ENCODE data around the gene SSBP3. TPM values are rescaled to one million over a fixed set of nuclear protein-coding genes. Genes with fewer than 3 reads are reported as not detected.
A peak's percentile ranks its signal among the peaks of the same experiment; 100 is the strongest.

Gene SSBP3
- total and polyA plus RNA-seq, 9 of the 15 experiments (the other 6 are each of a cell fraction or from before 2014, with no cell fraction given): 8.7 to 108 (median 33.8) TPM

DNA sequence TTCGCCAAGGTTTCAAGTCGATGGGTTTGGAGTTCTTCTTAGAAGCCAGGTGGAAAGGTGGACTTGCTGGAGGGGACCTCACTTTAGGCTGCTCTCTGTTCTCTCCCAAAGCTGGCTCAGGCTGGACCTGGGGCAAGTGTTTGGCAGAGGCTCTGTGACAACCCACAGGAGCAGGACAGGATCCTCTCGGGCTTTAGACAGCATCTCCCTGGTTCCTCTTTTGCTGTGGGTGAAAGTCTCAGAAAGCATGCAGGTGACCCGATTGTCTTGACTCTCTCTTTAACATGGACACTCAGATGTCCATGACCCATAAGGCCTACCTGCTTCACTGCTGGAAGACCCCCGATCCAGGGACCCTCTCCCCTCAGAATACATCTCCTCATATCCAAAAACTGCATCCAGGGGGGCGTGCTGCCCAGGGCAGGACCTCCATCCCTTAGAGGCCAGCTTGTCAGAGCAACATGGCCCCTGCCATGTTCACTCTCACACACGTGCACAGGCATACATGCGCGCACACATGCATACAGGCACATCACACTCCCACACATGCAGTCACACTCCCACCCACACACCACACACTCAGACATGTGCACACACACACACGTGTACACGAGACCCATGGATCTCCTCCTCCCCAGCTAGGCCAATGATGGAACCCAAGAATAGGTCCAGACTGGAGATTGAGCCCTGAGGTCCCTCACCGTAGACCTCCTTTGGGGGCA, 184.9 kb downstream of the SSBP3 start:
- Histone ChIP-seq H4K20me1 (replicated peaks; ENCODE audit: control insufficient read depth, insufficient read depth, low read length) (peaks cover 12% of the 10 kb centered on the region; the same call in 1 of the 2 replicates), H3K9me3 (replicated peaks; ENCODE audit: control insufficient read depth, insufficient read depth, low read depth, low read length) (no peaks in the 10 kb centered on the region), H3K27ac (ENCODE audit: extremely low read depth, low read depth, low read length) (no peak overlapping the region), H3K27me3 (ENCODE audit: control insufficient read depth in 2 of 2, insufficient read depth in 2 of 2, low read length in 2 of 2) (no peaks in the 10 kb centered on the region), H2AFZ (ENCODE audit: low read depth, low read length) (no peak overlapping the region), H3K79me2 (ENCODE audit: control insufficient read depth, insufficient read depth, low read length) (no peaks in the 10 kb centered on the region), H3K9me1 (ENCODE audit: control insufficient read depth, insufficient read depth, low read length) (peaks cover 5% of the 10 kb centered on the region), H3K9ac (ENCODE audit: insufficient read depth in 1 of 2, low read depth in 2 of 2, low read length in 2 of 2) (no peak overlapping the region), H3K4me1 (replicated peaks in 1 of 2; ENCODE audit: control insufficient read depth in 2 of 2, insufficient read depth in 2 of 2, low read length in 2 of 2) (peaks cover 0 to 28% of the 10 kb centered on the region in 2 experiments; a peak in 2 of 5 replicates), H3K4me2 (ENCODE audit: insufficient read depth, low read length) (no peak overlapping the region), H3K4me3 (no peak overlapping the region), H3K36me3 (ENCODE audit: control insufficient read depth, insufficient read depth, low read length) (peaks cover 72% of the 10 kb centered on the region)
- BruUV-seq (replicated peaks): no TSS peak
- FAIRE-seq: no peak
- no peak for DNase-seq (ENCODE audit: extremely low read depth in 1 of 4, low spot score in 3 of 4)
- no peak; the same call in 2 of the 3 replicates for ATAC-seq
- in situ Hi-C loops (cut with MboI) (no loop called here), intact Hi-C loops (cut with micrococcal nuclease) (no loop called here)
- ChIA-PET CTCF (ENCODE audit: low intra/inter-chr PET ratio) (interaction anchor here (0.6 kb wide), 1 partner anchor 23 kb away, joined by 5 read pairs; no protein-coding TSS in a partner anchor), POLR2A (interaction anchor here (0.6 to 15.5 kb wide), 8 partner anchors 8 to 360 kb away, joined by 3 to 148 read pairs (median 4); partner anchors contain the start of genes CYB5RL and MRPL37)
- WGBS (ENCODE audit: insufficient coverage, low coverage, missing lambda C conversion rate): 82% methylated on average over 11 of the region's 12 CpGs
- no peak for TF ChIP-seq EZH2 (IDR thresholded peaks at IDR 0.05; ENCODE audit: borderline replicate concordance, low read depth, low read length)
- TF ChIP-seq, protein P1, sequence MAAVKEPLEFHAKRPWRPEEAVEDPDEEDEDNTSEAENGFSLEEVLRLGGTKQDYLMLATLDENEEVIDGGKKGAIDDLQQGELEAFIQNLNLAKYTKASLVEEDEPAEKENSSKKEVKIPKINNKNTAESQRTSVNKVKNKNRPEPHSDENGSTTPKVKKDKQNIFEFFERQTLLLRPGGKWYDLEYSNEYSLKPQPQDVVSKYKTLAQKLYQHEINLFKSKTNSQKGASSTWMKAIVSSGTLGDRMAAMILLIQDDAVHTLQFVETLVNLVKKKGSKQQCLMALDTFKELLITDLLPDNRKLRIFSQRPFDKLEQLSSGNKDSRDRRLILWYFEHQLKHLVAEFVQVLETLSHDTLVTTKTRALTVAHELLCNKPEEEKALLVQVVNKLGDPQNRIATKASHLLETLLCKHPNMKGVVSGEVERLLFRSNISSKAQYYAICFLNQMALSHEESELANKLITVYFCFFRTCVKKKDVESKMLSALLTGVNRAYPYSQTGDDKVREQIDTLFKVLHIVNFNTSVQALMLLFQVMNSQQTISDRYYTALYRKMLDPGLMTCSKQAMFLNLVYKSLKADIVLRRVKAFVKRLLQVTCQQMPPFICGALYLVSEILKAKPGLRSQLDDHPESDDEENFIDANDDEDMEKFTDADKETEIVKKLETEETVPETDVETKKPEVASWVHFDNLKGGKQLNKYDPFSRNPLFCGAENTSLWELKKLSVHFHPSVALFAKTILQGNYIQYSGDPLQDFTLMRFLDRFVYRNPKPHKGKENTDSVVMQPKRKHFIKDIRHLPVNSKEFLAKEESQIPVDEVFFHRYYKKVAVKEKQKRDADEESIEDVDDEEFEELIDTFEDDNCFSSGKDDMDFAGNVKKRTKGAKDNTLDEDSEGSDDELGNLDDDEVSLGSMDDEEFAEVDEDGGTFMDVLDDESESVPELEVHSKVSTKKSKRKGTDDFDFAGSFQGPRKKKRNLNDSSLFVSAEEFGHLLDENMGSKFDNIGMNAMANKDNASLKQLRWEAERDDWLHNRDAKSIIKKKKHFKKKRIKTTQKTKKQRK (IDR thresholded peaks at IDR 0.05; ENCODE audit: borderline replicate concordance, low read depth, low read length): no peak
- no peak for TF ChIP-seq NCOA4 (IDR thresholded peaks at IDR 0.05; ENCODE audit: partially characterized antibody)
- TF ChIP-seq HNRNPLL (IDR thresholded peaks at IDR 0.05; ENCODE audit: low read depth, low read length, poor library complexity, severe bottlenecking): peak; percentile 43
- TF ChIP-seq ZNF253 (CRISPR knock-in tag; conservative IDR thresholded peaks at IDR 0.05): no peak
- no peak for TF ChIP-seq MTA1 (IDR thresholded peaks at IDR 0.05; ENCODE audit: borderline replicate concordance)
- no peak for TF ChIP-seq ZBED1 (IDR thresholded peaks at IDR 0.05)
- no peak for TF ChIP-seq ZNF785 (CRISPR knock-in tag; IDR thresholded peaks at IDR 0.05)
- TF ChIP-seq, protein P2, sequence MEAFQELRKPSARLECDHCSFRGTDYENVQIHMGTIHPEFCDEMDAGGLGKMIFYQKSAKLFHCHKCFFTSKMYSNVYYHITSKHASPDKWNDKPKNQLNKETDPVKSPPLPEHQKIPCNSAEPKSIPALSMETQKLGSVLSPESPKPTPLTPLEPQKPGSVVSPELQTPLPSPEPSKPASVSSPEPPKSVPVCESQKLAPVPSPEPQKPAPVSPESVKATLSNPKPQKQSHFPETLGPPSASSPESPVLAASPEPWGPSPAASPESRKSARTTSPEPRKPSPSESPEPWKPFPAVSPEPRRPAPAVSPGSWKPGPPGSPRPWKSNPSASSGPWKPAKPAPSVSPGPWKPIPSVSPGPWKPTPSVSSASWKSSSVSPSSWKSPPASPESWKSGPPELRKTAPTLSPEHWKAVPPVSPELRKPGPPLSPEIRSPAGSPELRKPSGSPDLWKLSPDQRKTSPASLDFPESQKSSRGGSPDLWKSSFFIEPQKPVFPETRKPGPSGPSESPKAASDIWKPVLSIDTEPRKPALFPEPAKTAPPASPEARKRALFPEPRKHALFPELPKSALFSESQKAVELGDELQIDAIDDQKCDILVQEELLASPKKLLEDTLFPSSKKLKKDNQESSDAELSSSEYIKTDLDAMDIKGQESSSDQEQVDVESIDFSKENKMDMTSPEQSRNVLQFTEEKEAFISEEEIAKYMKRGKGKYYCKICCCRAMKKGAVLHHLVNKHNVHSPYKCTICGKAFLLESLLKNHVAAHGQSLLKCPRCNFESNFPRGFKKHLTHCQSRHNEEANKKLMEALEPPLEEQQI (IDR thresholded peaks at IDR 0.05): no peak
- peak; percentile 64 for TF ChIP-seq POLR2A (conservative IDR thresholded peaks at IDR 0.05)
- TF ChIP-seq LARP7 (IDR thresholded peaks at IDR 0.05): no peak
- TF ChIP-seq ZNF583 (CRISPR knock-in tag; IDR thresholded peaks at IDR 0.05): no peak
- TF ChIP-seq, protein P3, sequence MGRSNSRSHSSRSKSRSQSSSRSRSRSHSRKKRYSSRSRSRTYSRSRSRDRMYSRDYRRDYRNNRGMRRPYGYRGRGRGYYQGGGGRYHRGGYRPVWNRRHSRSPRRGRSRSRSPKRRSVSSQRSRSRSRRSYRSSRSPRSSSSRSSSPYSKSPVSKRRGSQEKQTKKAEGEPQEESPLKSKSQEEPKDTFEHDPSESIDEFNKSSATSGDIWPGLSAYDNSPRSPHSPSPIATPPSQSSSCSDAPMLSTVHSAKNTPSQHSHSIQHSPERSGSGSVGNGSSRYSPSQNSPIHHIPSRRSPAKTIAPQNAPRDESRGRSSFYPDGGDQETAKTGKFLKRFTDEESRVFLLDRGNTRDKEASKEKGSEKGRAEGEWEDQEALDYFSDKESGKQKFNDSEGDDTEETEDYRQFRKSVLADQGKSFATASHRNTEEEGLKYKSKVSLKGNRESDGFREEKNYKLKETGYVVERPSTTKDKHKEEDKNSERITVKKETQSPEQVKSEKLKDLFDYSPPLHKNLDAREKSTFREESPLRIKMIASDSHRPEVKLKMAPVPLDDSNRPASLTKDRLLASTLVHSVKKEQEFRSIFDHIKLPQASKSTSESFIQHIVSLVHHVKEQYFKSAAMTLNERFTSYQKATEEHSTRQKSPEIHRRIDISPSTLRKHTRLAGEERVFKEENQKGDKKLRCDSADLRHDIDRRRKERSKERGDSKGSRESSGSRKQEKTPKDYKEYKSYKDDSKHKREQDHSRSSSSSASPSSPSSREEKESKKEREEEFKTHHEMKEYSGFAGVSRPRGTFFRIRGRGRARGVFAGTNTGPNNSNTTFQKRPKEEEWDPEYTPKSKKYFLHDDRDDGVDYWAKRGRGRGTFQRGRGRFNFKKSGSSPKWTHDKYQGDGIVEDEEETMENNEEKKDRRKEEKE (IDR thresholded peaks at IDR 0.05; ENCODE audit: borderline replicate concordance in 1 of 2, control insufficient read depth in 1 of 2, low read depth in 2 of 2, low read length in 1 of 2): no peak
